Measurements from ENCODE around the gene CTLA4.

The CTLA4 gene

GRCh38 chr2:203835420-203835819 is 32.2 kb upstream of the CTLA4 start:
- H3K4me1 ChIP-seq (ENCODE audit: control insufficient read depth, insufficient read depth, low read length): no peaks in the 10 kb centered on the region
- no peak overlapping the region for H3K4me3 ChIP-seq (ENCODE audit: low read length in 2 of 2)
- no peak overlapping the region for H3K27ac ChIP-seq (ENCODE audit: low read length)
- H3K9me3 ChIP-seq (ENCODE audit: control insufficient read depth in 2 of 2, low read length in 2 of 2): no peaks in the 10 kb centered on the region
- H3K27me3 ChIP-seq (ENCODE audit: control insufficient read depth in 1 of 2, insufficient read depth in 2 of 2, low read length in 2 of 2): no peaks in the 10 kb centered on the region
- no peak overlapping the region for H3K9ac ChIP-seq (ENCODE audit: low read length in 2 of 2)
- H3K36me3 ChIP-seq (ENCODE audit: control insufficient read depth in 2 of 2, insufficient read depth in 2 of 2, low read length in 2 of 2): no peaks in the 10 kb centered on the region

DNA sequence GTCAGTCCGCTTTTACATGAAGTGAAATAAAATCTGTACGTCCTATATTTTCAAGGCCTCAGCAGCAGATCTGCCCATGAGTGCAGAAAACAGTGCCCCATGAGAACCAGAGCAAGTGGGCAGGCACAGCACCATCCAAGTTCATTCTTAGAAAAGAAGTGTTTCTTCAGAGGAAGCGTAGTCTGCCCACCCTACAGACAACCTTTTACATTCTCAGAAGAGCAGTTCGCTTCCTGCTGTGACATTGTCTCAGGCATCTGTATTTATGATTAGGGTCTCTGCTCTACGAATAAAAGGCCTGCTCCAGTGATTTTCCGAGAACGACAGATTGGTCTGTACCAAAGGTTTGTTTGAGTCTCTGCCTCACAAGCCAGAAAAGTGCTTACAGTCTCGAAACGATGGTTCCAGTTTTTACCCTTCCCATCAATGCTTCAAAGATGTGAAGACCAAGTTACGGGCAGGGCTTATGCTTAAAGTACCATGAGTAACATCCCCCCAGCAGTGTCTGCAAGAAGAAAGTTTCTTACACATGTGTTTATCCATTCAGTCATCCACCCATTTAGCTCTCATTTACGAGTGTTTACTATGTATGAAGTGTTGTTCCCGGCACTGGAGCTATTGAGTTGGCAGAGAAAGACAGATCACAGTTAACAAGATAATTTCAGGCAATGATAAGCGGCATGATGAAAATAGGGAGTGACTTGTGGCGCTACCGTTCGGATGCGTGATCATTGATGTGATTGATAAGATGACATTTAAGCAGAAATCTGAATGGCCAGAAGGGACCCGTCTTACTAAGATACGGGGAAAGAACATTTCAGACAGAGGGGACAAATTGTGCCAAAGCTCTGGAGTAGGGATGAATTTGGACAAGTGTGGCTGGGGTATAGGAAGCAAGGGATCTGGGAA is 31.4 kb upstream of the CTLA4 start:
- Histone ChIP-seq H3K9me3 (ENCODE audit: control insufficient read depth in 2 of 2, low read length in 2 of 2) (no peaks in the 10 kb centered on the region), H3K9ac (ENCODE audit: low read length in 2 of 2) (no peak overlapping the region), H3K27ac (ENCODE audit: low read length) (no peak overlapping the region), H3K36me3 (ENCODE audit: control insufficient read depth in 2 of 2, insufficient read depth in 2 of 2, low read length in 2 of 2) (no peaks in the 10 kb centered on the region), H3K27me3 (ENCODE audit: control insufficient read depth in 1 of 2, insufficient read depth in 2 of 2, low read length in 2 of 2) (no peaks in the 10 kb centered on the region), H3K4me3 (ENCODE audit: low read length in 2 of 2) (no peak overlapping the region), H3K4me1 (ENCODE audit: control insufficient read depth, insufficient read depth, low read length) (no peaks in the 10 kb centered on the region)

DNA sequence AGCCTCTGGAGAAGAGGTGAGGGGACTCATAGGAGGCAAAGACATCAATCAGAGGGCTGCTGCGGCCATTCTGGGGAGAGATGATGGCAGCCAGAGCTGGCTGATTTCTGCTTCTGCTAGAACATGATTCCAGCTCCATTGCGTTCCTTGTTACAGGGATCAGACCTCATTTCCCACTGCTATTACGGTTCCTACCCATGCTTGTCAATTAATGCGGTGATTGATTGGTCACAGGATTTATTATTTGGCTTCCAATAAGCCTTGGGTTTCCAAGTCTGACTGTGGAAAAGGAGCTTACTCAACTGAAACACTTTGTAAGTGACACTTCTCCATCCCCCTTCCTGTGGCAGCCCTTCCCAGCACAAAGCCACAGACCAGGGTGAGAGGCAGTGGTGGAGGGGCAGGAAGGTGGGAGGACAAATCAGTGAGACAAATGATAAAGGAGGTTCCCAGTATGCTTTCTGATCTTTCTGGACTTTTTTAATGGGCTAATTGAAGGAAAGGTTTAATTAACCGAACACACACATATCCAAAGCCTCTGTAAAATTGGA is 26.8 kb upstream of the CTLA4 start:
- H3K27me3 ChIP-seq (ENCODE audit: control insufficient read depth in 1 of 2, insufficient read depth in 2 of 2, low read length in 2 of 2): no peaks in the 10 kb centered on the region
- H3K4me3 ChIP-seq (ENCODE audit: low read length in 2 of 2): no peak overlapping the region
- no peaks in the 10 kb centered on the region for H3K4me1 ChIP-seq (ENCODE audit: control insufficient read depth, insufficient read depth, low read length)
- H3K9me3 ChIP-seq (ENCODE audit: control insufficient read depth in 2 of 2, low read length in 2 of 2): no peaks in the 10 kb centered on the region
- H3K9ac ChIP-seq (ENCODE audit: low read length in 2 of 2): no peak overlapping the region
- H3K27ac ChIP-seq (ENCODE audit: low read length): no peak overlapping the region
- H3K36me3 ChIP-seq (ENCODE audit: control insufficient read depth in 2 of 2, insufficient read depth in 2 of 2, low read length in 2 of 2): no peaks in the 10 kb centered on the region

GRCh38 chr2:203841654-203842053 is 25.9 kb upstream of the CTLA4 start:
- Histone ChIP-seq H3K4me1 (ENCODE audit: control insufficient read depth, insufficient read depth, low read length) (no peaks in the 10 kb centered on the region), H3K9ac (ENCODE audit: low read length in 2 of 2) (no peak overlapping the region), H3K36me3 (ENCODE audit: control insufficient read depth in 2 of 2, insufficient read depth in 2 of 2, low read length in 2 of 2) (no peaks in the 10 kb centered on the region), H3K4me3 (ENCODE audit: low read length in 2 of 2) (no peak overlapping the region), H3K27ac (ENCODE audit: low read length) (no peak overlapping the region), H3K27me3 (ENCODE audit: control insufficient read depth in 1 of 2, insufficient read depth in 2 of 2, low read length in 2 of 2) (no peaks in the 10 kb centered on the region), H3K9me3 (ENCODE audit: control insufficient read depth in 2 of 2, low read length in 2 of 2) (no peaks in the 10 kb centered on the region)

GRCh38 chr2:203842373-203842772 is 25.2 kb upstream of the CTLA4 start:
- no peaks in the 10 kb centered on the region for H3K27me3 ChIP-seq (ENCODE audit: control insufficient read depth in 1 of 2, insufficient read depth in 2 of 2, low read length in 2 of 2)
- H3K9me3 ChIP-seq (ENCODE audit: control insufficient read depth in 2 of 2, low read length in 2 of 2): no peaks in the 10 kb centered on the region
- H3K4me1 ChIP-seq (ENCODE audit: control insufficient read depth, insufficient read depth, low read length): no peaks in the 10 kb centered on the region
- no peak overlapping the region for H3K4me3 ChIP-seq (ENCODE audit: low read length in 2 of 2)
- no peak overlapping the region for H3K9ac ChIP-seq (ENCODE audit: low read length in 2 of 2)
- H3K27ac ChIP-seq (ENCODE audit: low read length): no peak overlapping the region
- no peaks in the 10 kb centered on the region for H3K36me3 ChIP-seq (ENCODE audit: control insufficient read depth in 2 of 2, insufficient read depth in 2 of 2, low read length in 2 of 2)

DNA sequence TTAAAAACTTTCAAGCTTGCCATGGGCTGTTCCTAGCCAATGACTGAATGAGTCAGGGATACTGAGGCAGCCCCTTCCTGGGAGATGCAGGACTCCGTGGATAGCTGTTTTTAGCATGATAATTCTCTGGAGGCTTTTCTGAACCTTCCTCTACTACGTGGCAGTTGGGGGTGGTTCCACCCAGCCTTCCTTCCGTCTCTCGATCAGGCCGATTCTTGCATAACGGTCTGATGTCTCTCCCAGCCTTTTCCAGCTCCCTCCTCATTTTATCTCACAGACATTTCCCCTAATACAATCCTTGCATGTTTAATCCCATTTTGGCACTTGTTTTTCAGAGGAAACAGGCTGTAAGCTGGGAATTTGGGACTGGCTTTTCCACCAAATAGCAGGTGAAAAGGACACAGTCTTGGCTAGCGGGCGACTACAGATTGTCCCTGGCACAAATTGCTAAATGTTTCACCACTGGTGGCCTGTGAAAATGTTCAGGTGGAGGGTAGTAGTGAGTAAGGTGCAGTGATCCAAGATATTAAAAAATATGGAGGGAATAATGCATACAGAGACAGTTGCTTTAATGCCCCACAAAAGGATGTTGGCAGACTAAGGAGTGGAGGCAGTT is 21.0 kb upstream of the CTLA4 start:
- H3K27ac ChIP-seq (ENCODE audit: low read length): no peak overlapping the region
- H3K27me3 ChIP-seq (ENCODE audit: control insufficient read depth in 1 of 2, insufficient read depth in 2 of 2, low read length in 2 of 2): no peaks in the 10 kb centered on the region
- no peaks in the 10 kb centered on the region for H3K9me3 ChIP-seq (ENCODE audit: control insufficient read depth in 2 of 2, low read length in 2 of 2)
- H3K4me1 ChIP-seq (ENCODE audit: control insufficient read depth, insufficient read depth, low read length): no peaks in the 10 kb centered on the region
- H3K36me3 ChIP-seq (ENCODE audit: control insufficient read depth in 2 of 2, insufficient read depth in 2 of 2, low read length in 2 of 2): no peaks in the 10 kb centered on the region
- no peak overlapping the region for H3K9ac ChIP-seq (ENCODE audit: low read length in 2 of 2)
- H3K4me3 ChIP-seq (ENCODE audit: low read length in 2 of 2): no peak overlapping the region

GRCh38 chr2:203849010-203849409 is 18.6 kb upstream of the CTLA4 start:
- H3K27ac ChIP-seq (ENCODE audit: low read length): no peak overlapping the region
- no peaks in the 10 kb centered on the region for H3K9me3 ChIP-seq (ENCODE audit: control insufficient read depth in 2 of 2, low read length in 2 of 2)
- no peak overlapping the region for H3K4me3 ChIP-seq (ENCODE audit: low read length in 2 of 2)
- H3K9ac ChIP-seq (ENCODE audit: low read length in 2 of 2): no peak overlapping the region
- H3K36me3 ChIP-seq (ENCODE audit: control insufficient read depth in 2 of 2, insufficient read depth in 2 of 2, low read length in 2 of 2): no peaks in the 10 kb centered on the region
- no peaks in the 10 kb centered on the region for H3K4me1 ChIP-seq (ENCODE audit: control insufficient read depth, insufficient read depth, low read length)
- H3K27me3 ChIP-seq (ENCODE audit: control insufficient read depth in 1 of 2, insufficient read depth in 2 of 2, low read length in 2 of 2): no peaks in the 10 kb centered on the region

DNA sequence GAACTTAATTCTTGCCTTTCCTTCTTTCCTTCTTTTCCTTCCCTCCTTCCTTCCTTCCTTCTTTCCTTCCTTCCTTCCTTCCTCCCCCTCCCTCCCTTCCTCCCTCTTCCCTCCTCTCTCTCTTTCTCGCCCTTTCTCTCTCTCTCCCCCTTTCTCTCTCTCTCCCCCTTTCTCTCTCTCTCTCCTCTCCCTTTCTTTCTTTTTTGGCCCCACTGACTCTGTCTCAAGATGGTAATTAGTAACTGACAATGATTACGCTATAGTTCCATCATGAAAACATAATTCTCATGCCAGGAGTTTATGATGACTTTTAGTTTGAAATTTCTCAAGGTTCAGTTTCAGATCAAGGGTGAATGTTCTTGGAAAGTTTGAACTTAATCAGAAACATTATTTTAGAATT is 14.8 kb upstream of the CTLA4 start:
- H3K36me3 ChIP-seq (ENCODE audit: control insufficient read depth in 2 of 2, insufficient read depth in 2 of 2, low read length in 2 of 2): no peaks in the 10 kb centered on the region
- no peak overlapping the region for H3K9ac ChIP-seq (ENCODE audit: low read length in 2 of 2)
- no peaks in the 10 kb centered on the region for H3K9me3 ChIP-seq (ENCODE audit: control insufficient read depth in 2 of 2, low read length in 2 of 2)
- no peaks in the 10 kb centered on the region for H3K4me1 ChIP-seq (ENCODE audit: control insufficient read depth, insufficient read depth, low read length)
- no peak overlapping the region for H3K27ac ChIP-seq (ENCODE audit: low read length)
- no peak overlapping the region for H3K4me3 ChIP-seq (ENCODE audit: low read length in 2 of 2)
- no peaks in the 10 kb centered on the region for H3K27me3 ChIP-seq (ENCODE audit: control insufficient read depth in 1 of 2, insufficient read depth in 2 of 2, low read length in 2 of 2)

- Histone ChIP-seq H3K4me1 (ENCODE audit: control insufficient read depth, insufficient read depth, low read length) (no peaks in the 10 kb centered on the region), H3K36me3 (ENCODE audit: control insufficient read depth in 2 of 2, insufficient read depth in 2 of 2, low read length in 2 of 2) (no peaks in the 10 kb centered on the region), H3K4me3 (ENCODE audit: low read length in 2 of 2) (no peak overlapping the region), H3K27me3 (ENCODE audit: control insufficient read depth in 1 of 2, insufficient read depth in 2 of 2, low read length in 2 of 2) (no peaks in the 10 kb centered on the region), H3K9me3 (ENCODE audit: control insufficient read depth in 2 of 2, low read length in 2 of 2) (no peaks in the 10 kb centered on the region), H3K9ac (ENCODE audit: low read length in 2 of 2) (no peak overlapping the region), H3K27ac (ENCODE audit: low read length) (no peak overlapping the region)
Measured at GRCh38 chr2:203853271-203853670, 14.3 kb upstream of the CTLA4 start.

GRCh38 chr2:203853722-203854121 is 13.8 kb upstream of the CTLA4 start:
- Histone ChIP-seq H3K27ac (ENCODE audit: low read length) (no peak overlapping the region), H3K9me3 (ENCODE audit: control insufficient read depth in 2 of 2, low read length in 2 of 2) (no peaks in the 10 kb centered on the region), H3K27me3 (ENCODE audit: control insufficient read depth in 1 of 2, insufficient read depth in 2 of 2, low read length in 2 of 2) (no peaks in the 10 kb centered on the region), H3K9ac (ENCODE audit: low read length in 2 of 2) (no peak overlapping the region), H3K36me3 (ENCODE audit: control insufficient read depth in 2 of 2, insufficient read depth in 2 of 2, low read length in 2 of 2) (no peaks in the 10 kb centered on the region), H3K4me1 (ENCODE audit: control insufficient read depth, insufficient read depth, low read length) (no peaks in the 10 kb centered on the region), H3K4me3 (ENCODE audit: low read length in 2 of 2) (no peak overlapping the region)

DNA sequence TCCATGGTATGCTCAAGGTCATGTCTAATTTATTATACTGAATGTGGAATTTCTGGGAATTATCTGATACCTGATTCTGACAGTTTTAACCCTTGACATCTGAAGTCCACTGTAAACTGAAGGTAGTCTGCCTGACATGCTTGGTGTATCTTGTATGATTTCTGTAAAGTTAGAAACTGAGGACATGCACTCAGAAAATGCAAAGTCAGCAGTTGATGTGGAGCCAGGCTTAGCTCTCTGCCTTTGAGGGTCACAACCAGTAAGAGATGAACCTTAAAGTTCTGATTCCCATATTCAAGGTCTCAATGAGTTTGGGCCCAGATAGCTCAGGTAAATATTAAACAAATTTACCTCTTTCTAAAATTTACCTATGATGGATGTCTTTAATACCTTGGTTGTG is 12.3 kb upstream of the CTLA4 start:
- H3K27ac ChIP-seq (ENCODE audit: low read length): no peak overlapping the region
- no peaks in the 10 kb centered on the region for H3K36me3 ChIP-seq (ENCODE audit: control insufficient read depth in 2 of 2, insufficient read depth in 2 of 2, low read length in 2 of 2)
- no peaks in the 10 kb centered on the region for H3K9me3 ChIP-seq (ENCODE audit: control insufficient read depth in 2 of 2, low read length in 2 of 2)
- peaks cover 13% of the 10 kb centered on the region for H3K4me1 ChIP-seq (ENCODE audit: control insufficient read depth, insufficient read depth, low read length)
- H3K4me3 ChIP-seq (ENCODE audit: low read length in 2 of 2): no peak overlapping the region
- no peak overlapping the region for H3K9ac ChIP-seq (ENCODE audit: low read length in 2 of 2)
- H3K27me3 ChIP-seq (ENCODE audit: control insufficient read depth in 1 of 2, insufficient read depth in 2 of 2, low read length in 2 of 2): no peaks in the 10 kb centered on the region

All from stomach smooth muscle (tissue), 2 donors.